Adrenal gland (tissue), 5 donors: ENCODE data around the gene SPOCK1.

ENCODE experiments used
- CTCF ChIP-seq, 6 experiments: fragments of 450-650 bp in 4 of 6; fragments of 200-600 bp in 2 of 6; sonication (generic) in 1 of 6; IDR thresholded peaks; 1 replicate in 5 of 6; 2 replicates in 1 of 6; pipeline versions ENCODE4 v1.5.1 to v1.8.0; 2016 to 2021; ENCODE audit warnings: antibody characterized with exemption in 6 of 6, mild to moderate bottlenecking in 2 of 6, moderate library complexity in 1 of 6
- POLR2A ChIP-seq, 2 donors: fragments of 450-650 bp; IDR thresholded peaks; one replicate each; pipeline ENCODE4 v1.6.1; 2017; ENCODE audit warnings: antibody characterized with exemption in 2 of 2, mild to moderate bottlenecking in 2 of 2, moderate library complexity in 1 of 2
- donor health status: DM: no; HTN: no; CAD: no.

GRCh38 chr5:137015540-137016116, 483.5 kb downstream of the SPOCK1 start:
- no peak for TF ChIP-seq CTCF (IDR thresholded peaks at IDR 0.05)
- no peak for TF ChIP-seq POLR2A (IDR thresholded peaks at IDR 0.05)
